H1 (cell line): ENCODE measurements around the gene PKD1. TPM values are rescaled to one million over a fixed set of nuclear protein-coding genes. Genes with fewer than 3 reads are reported as not detected.
"Not testable (repeated sequence)": the region's sequence is repeated elsewhere in the genome, so short reads cannot be mapped to it uniquely, and the experiment has no call there.

Source experiments
- CTCF ChIA-PET: fragments of 300-600 bp; sonication (Branson Sonifier 250); formaldehyde crosslinking; loops from one replicate; lab custom pipeline; 2021; ENCODE audit not compliant: partially characterized antibody; lab: Charles Lee
- POLR2A ChIA-PET: fragments of 300-600 bp; sonication (Branson Sonifier 250); formaldehyde crosslinking; loops from one replicate; lab custom pipeline; 2021; ENCODE audit warnings: inconsistent platforms; ENCODE audit not compliant: partially characterized antibody; lab: Charles Lee
- DNase-seq, 2 experiments: peaks; one replicate each; pipeline versions ENCODE4 v3.0.0 to v3.0.0-alpha.2; 2010 to 2022; ENCODE audit warnings: low spot score in 2 of 2, low read depth in 1 of 2, mixed read lengths in 1 of 2
- FAIRE-seq: peaks from 2 replicates; lab custom pipeline; 2011; peaks lifted over from hg19 to GRCh38; lab: Jason Lieb, UNC
- H2AFZ ChIP-seq: 2 replicates; pipeline ENCODE4 v1.8.1; 2012; ENCODE audit warnings: low read length, inconsistent platforms
- H2AK5ac ChIP-seq: 2 replicates; pipeline ENCODE4 v1.6.1; 2013; ENCODE audit warnings: low read depth, low read length
- H2BK120ac ChIP-seq: replicated peaks from 2 replicates; pipeline ENCODE3; 2013; ENCODE audit warnings: low read depth, low read length, inconsistent platforms
- H2BK12ac ChIP-seq: 2 replicates; pipeline ENCODE4 v1.6.1; 2013; ENCODE audit warnings: low read depth, low read length
- H2BK15ac ChIP-seq: 2 replicates; pipeline ENCODE4 v1.6.1; 2013; ENCODE audit warnings: low read length
- H2BK20ac ChIP-seq: 2 replicates; pipeline ENCODE4 v1.6.1; 2013; ENCODE audit warnings: low read length
- H2BK5ac ChIP-seq: 2 replicates; pipeline ENCODE4 v1.6.1; 2013; ENCODE audit warnings: low read depth, low read length
- H3K14ac ChIP-seq: 2 replicates; pipeline ENCODE4 v1.6.1; 2013; ENCODE audit warnings: inconsistent platforms; ENCODE audit not compliant: insufficient read length
- H3K18ac ChIP-seq: 2 replicates; pipeline ENCODE4 v1.6.1; 2013; ENCODE audit warnings: low read length; ENCODE audit errors: extremely low read depth
- H3K23ac ChIP-seq: 2 replicates; pipeline ENCODE4 v1.6.1; 2013; ENCODE audit warnings: inconsistent platforms; ENCODE audit not compliant: insufficient read length
- H3K23me2 ChIP-seq: 2 replicates; pipeline ENCODE4 v1.6.1; 2013; ENCODE audit warnings: low read depth, low read length
- H3K27ac ChIP-seq: 2 replicates; pipeline ENCODE4 v1.6.1; 2011; ENCODE audit warnings: low read depth, low read length, inconsistent platforms
- H3K27me3 ChIP-seq, 4 experiments: replicated peaks in 1 of 4; 1 replicate in 1 of 4; 2 replicates in 3 of 4; pipeline versions ENCODE4 v1.6.1 to v1.8.1; 2011 to 2013; ENCODE audit warnings: low read length in 3 of 4, mild to moderate bottlenecking in 3 of 4, inconsistent platforms in 2 of 4, mixed read lengths in 2 of 4, moderate library complexity in 1 of 4; ENCODE audit not compliant: control insufficient read depth in 3 of 4, insufficient read depth in 3 of 4; ENCODE audit errors: extremely low read depth in 1 of 4
- H3K36me3 ChIP-seq, 4 experiments: 2 replicates each; pipeline versions ENCODE4 v1.6.1 to v1.8.1; 2011 to 2013; ENCODE audit warnings: mild to moderate bottlenecking in 4 of 4, low read length in 3 of 4, moderate library complexity in 2 of 4, control low read depth in 1 of 4, inconsistent platforms in 1 of 4; ENCODE audit not compliant: insufficient read depth in 4 of 4, control insufficient read depth in 2 of 4
- H3K4ac ChIP-seq: replicated peaks from 2 replicates; pipeline ENCODE3; 2013; ENCODE audit warnings: low read length, low read depth, mixed read lengths, inconsistent platforms; ENCODE audit not compliant: insufficient read length
- H3K4me1 ChIP-seq, 4 experiments: replicated peaks in 1 of 4; 1 replicate in 1 of 4; 2 replicates in 3 of 4; pipeline versions ENCODE4 v1.6.1 to v1.8.1; 2011 to 2013; ENCODE audit warnings: low read length in 3 of 4, inconsistent platforms in 2 of 4, mixed read lengths in 1 of 4; ENCODE audit not compliant: insufficient read depth in 4 of 4, control insufficient read depth in 3 of 4
- H3K4me2 ChIP-seq, 2 experiments: 2 replicates each; pipeline versions ENCODE4 v1.6.1 to v1.8.1; 2011 to 2013; ENCODE audit warnings: low read depth in 2 of 2, low read length in 2 of 2, control low read depth in 1 of 2, inconsistent platforms in 1 of 2, mild to moderate bottlenecking in 1 of 2; ENCODE audit not compliant: insufficient read depth in 1 of 2
- H3K4me3 ChIP-seq, 4 experiments: fragments of 200-600, 300-600 bp in 1 of 4; sonication (generic), shearing (Covaris generic), sonication (Bioruptor Twin) in 1 of 4; 2 replicates each; pipeline versions ENCODE4 v1.5.1 to v1.8.1; 2011 to 2016; ENCODE audit warnings: low read length in 4 of 4, low read depth in 3 of 4, control low read depth in 2 of 4, inconsistent platforms in 2 of 4, mild to moderate bottlenecking in 2 of 4, mixed read lengths in 1 of 4, moderate library complexity in 1 of 4; ENCODE audit not compliant: insufficient read depth in 2 of 4; ENCODE audit errors: extremely low read depth in 1 of 4
- H3K56ac ChIP-seq: replicated peaks from 2 replicates; pipeline ENCODE3; 2013; ENCODE audit warnings: low read depth, mild to moderate bottlenecking, mixed read lengths, low read length, inconsistent platforms; ENCODE audit not compliant: insufficient read length
- H3K79me1 ChIP-seq: 2 replicates; pipeline ENCODE4 v1.6.1; 2013; ENCODE audit warnings: low read depth, low read length, control low read depth
- H3K79me2 ChIP-seq, 2 experiments: 2 replicates each; pipeline versions ENCODE4 v1.6.1 to v1.8.1; 2012 to 2013; ENCODE audit warnings: low read length in 2 of 2, mild to moderate bottlenecking in 2 of 2, inconsistent platforms in 1 of 2; ENCODE audit not compliant: insufficient read depth in 2 of 2, control insufficient read depth in 1 of 2
- H3K9ac ChIP-seq, 4 experiments: replicated peaks in 1 of 4; 1 replicate in 1 of 4; 2 replicates in 3 of 4; pipeline versions ENCODE4 v1.6.1 to v1.8.1; 2011 to 2013; ENCODE audit warnings: low read depth in 3 of 4, low read length in 3 of 4, control low read depth in 2 of 4, mild to moderate bottlenecking in 2 of 4, moderate library complexity in 2 of 4, inconsistent platforms in 1 of 4; ENCODE audit errors: extremely low read depth in 1 of 4
- H3K9me3 ChIP-seq, 2 experiments: 2 replicates each; pipeline versions ENCODE4 v1.6.1 to v1.8.1; 2012 to 2013; ENCODE audit warnings: mild to moderate bottlenecking in 2 of 2, moderate library complexity in 2 of 2, control low read depth in 1 of 2, inconsistent platforms in 1 of 2, low read depth in 1 of 2, low read length in 1 of 2, mixed read lengths in 1 of 2; ENCODE audit not compliant: insufficient read depth in 2 of 2
- H4K20me1 ChIP-seq, 2 experiments: replicated peaks in 1 of 2; 2 replicates each; pipeline versions ENCODE3 to v1.8.1; 2011 to 2013; ENCODE audit warnings: inconsistent platforms in 2 of 2, low read length in 2 of 2, mild to moderate bottlenecking in 1 of 2; ENCODE audit not compliant: insufficient read depth in 2 of 2, control insufficient read depth in 1 of 2
- H4K5ac ChIP-seq: 2 replicates; pipeline ENCODE4 v1.6.1; 2013; ENCODE audit warnings: low read length, low read depth, mixed read lengths, inconsistent platforms; ENCODE audit not compliant: insufficient read length
- H4K8ac ChIP-seq: 2 replicates; pipeline ENCODE4 v1.8.0; 2013; ENCODE audit warnings: mild to moderate bottlenecking, moderate library complexity, low read length, inconsistent platforms; ENCODE audit not compliant: insufficient read depth; ENCODE audit errors: extremely low read depth
- H4K91ac ChIP-seq: replicated peaks from 2 replicates; pipeline ENCODE3; 2013; ENCODE audit warnings: low read length, mixed read lengths, inconsistent platforms; ENCODE audit not compliant: insufficient read length
- WGBS, 2 experiments: shearing (Covaris generic) in 1 of 2; methylation state at CpG; one replicate each; pipeline versions ENCODE4 v1.1.6 to v1.1.7; 2013 to 2015; ENCODE audit warnings: low lambda C conversion rate in 2 of 2, mixed read lengths in 2 of 2, inconsistent platforms in 1 of 2, low coverage in 1 of 2, missing lambda C conversion rate in 1 of 2; ENCODE audit not compliant: insufficient replicate concordance in 2 of 2, insufficient coverage in 1 of 2, insufficient read length in 1 of 2; ENCODE audit errors: extremely low coverage in 1 of 2, missing lambda C conversion rate in 1 of 2; 5-methylcytosine and 5-hydroxymethylcytosine counted together
- polyA plus RNA-seq, 7 experiments: library from polyadenylated mRNA; depleted of rRNA in 3 of 7; stranded (reverse) in 5 of 7; unstranded in 2 of 7; fragments of >200 nt in 5 of 7; fragments of 200-250 nt in 2 of 7; gene quantifications; 1 replicate in 5 of 7; 2 replicates in 1 of 7; 4 replicates in 1 of 7; pipeline versions ENCODE4 v1.2.1 to v1.2.3, GENCODE V29; 2011 to 2013; ENCODE audit warnings: missing spikeins in 2 of 7, mixed read lengths in 2 of 7
- total RNA-seq: library from RNA; stranded (reverse); fragmentation: NEBNext Ultra II Directional; extraction: Animal tissue kit (Norgen Biotek cat#: 25700); gene quantifications from 2 replicates; pipeline ENCODE4 v1.2.1, GENCODE V29; 2021

Gene PKD1
- total and polyA plus RNA-seq, 2 of the 8 experiments (the other 6 are each of a cell fraction or from before 2014, with no cell fraction given): 40.6 to 52.7 TPM

DNA sequence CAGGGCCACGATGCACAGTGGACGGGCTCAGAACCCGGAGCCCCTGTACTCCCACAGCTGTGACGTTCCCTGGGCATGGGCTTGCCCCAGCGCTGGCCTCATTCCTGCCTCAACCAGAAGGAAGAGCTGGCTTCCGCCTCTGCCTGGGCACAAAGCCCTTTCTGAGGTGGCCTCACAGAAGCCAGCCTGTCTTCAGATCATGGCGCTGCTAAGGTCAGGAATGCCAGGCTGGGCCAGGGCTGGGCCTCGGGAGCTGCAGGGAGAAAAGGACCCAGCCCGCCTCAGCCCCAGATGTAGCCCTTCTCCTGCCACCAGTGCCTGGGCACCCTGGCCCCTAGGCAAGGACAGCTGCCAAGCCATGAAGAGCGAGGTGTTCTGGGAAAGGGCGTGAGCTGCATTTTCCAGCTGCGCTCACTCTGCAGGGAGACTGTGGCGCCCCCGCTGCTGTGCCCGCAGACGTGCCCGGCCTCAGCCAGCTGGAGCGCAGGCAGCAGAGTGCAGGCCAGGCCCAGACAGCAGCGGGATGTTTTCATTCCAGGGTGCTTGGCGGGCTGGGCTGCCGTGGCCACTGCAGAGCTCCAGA is 9.4 kb downstream of the PKD1 start:
- not testable (repeated sequence) for FAIRE-seq, H2AFZ ChIP-seq, H3K23ac ChIP-seq, H4K91ac ChIP-seq, H2AK5ac ChIP-seq, H3K36me3 ChIP-seq, H3K56ac ChIP-seq, H4K8ac ChIP-seq, H3K27me3 ChIP-seq, H2BK15ac ChIP-seq, H3K14ac ChIP-seq, H3K23me2 ChIP-seq, H3K9ac ChIP-seq, H2BK20ac ChIP-seq, H3K4me2 ChIP-seq, H4K5ac ChIP-seq, H3K4ac ChIP-seq, H2BK120ac ChIP-seq, DNase-seq, H2BK12ac ChIP-seq, H3K27ac ChIP-seq, H4K20me1 ChIP-seq, H3K9me3 ChIP-seq, H3K79me1 ChIP-seq, H3K4me3 ChIP-seq, H3K18ac ChIP-seq
- Histone ChIP-seq H2BK5ac (0 out of 2 replicates have a peak overlapping the region, but pooled peaks have one; percentile 44), H3K79me2 (peaks cover 0 to 22% of the 10 kb centered on the region in 2 experiments; a peak in 2 of 4 replicates), H3K4me1 (peaks cover 0 to 23% (median 14%) of the 10 kb centered on the region in 4 experiments; a peak in 6 of 7 replicates)
- POLR2A ChIA-PET: interaction anchor here (1.2 to 1.5 kb wide), 3 partner anchors 19 to 55 kb away, joined by 3 to 4 read pairs (median 3); no protein-coding TSS in a partner anchor
- CTCF ChIA-PET: interaction anchor here (1.0 kb wide), 1 partner anchor 14 kb away, joined by 5 read pairs; no protein-coding TSS in a partner anchor
- 93% methylated on average over 18 of the region's 21 CpGs; no CpG with 5 or more reads in 1 of the 2 experiments for WGBS, 2 experiments
